GM19372 (cell line): ENCODE results near the gene DIS3L.
"Not testable (repeated sequence)": the region's sequence is repeated elsewhere in the genome, so short reads cannot be mapped to it uniquely, and the experiment has no call there.

ENCODE experiments used
- ATAC-seq: cut with Tn5 transposase; IDR thresholded peaks from one replicate; pipeline ENCODE4 v1.9.1; 2021; ENCODE audit warnings: mild to moderate bottlenecking, low read depth, moderate library complexity; ENCODE audit not compliant: unreplicated experiment

The DIS3L gene

GRCh38 chr15:66293419-66294156, at the start of gene DIS3L:
TSS of gene DIS3L (plus strand) at chr15:66293568. CDS start at chr15:66293597, 29 bp downstream.
- ATAC-seq, result peak; percentile 70

- not testable (repeated sequence) for ATAC-seq
These were observed 47.5 kb upstream of the DIS3L start for GRCh38 chr15:66245832-66246231.

- ATAC-seq, result no peak
These were observed 46.4 kb upstream of the DIS3L start for GRCh38 chr15:66246937-66247336.

GRCh38 chr15:66249605-66250174, 43.7 kb upstream of the DIS3L start:
- ATAC-seq, result no peak

- no peak for ATAC-seq
These were observed 42.1 kb upstream of the DIS3L start for GRCh38 chr15:66251065-66251789.

- no peak for ATAC-seq
These were observed 41.3 kb upstream of the DIS3L start for GRCh38 chr15:66251790-66252684.

GRCh38 chr15:66252685-66253417, 40.5 kb upstream of the DIS3L start:
- no peak for ATAC-seq

GRCh38 chr15:66253418-66254088, 39.8 kb upstream of the DIS3L start, which contains the start of gene MEGF11:
TSS of gene MEGF11 (minus strand) at chr15:66253750. CDS start at chr15:66128403, 125,347 bp downstream.
- ATAC-seq, result no peak

- ATAC-seq, result no peak
These were observed 39.0 kb upstream of the DIS3L start for GRCh38 chr15:66254089-66254950.

GRCh38 chr15:66254951-66255676, 38.3 kb upstream of the DIS3L start:
- ATAC-seq, result no peak

- ATAC-seq, result no peak
These were observed 36.7 kb upstream of the DIS3L start for GRCh38 chr15:66256692-66257091.

GRCh38 chr15:66261056-66261455, 32.3 kb upstream of the DIS3L start:
- ATAC-seq, result no peak

- not testable (repeated sequence) for ATAC-seq
These were observed 30.5 kb upstream of the DIS3L start for GRCh38 chr15:66262837-66263236.

- no peak for ATAC-seq
These were observed 28.4 kb upstream of the DIS3L start for GRCh38 chr15:66264859-66265513.

- no peak for ATAC-seq
These were observed 23.9 kb upstream of the DIS3L start for GRCh38 chr15:66269326-66270090.

GRCh38 chr15:66270932-66271331, 22.4 kb upstream of the DIS3L start:
- no peak for ATAC-seq
